22Rv1 (cell line): ENCODE measurements around the gene LRRC27.

Experiments used
- ZFX ChIP-seq: fragments of 450-650 bp; IDR thresholded peaks from 2 replicates; pipeline ENCODE4 v1.6.1; 2017; ENCODE audit warnings: antibody characterized with exemption, borderline replicate concordance
- TF ChIP-seq, protein P1 (sequence below): fragments of 450-650 bp; IDR thresholded peaks from 2 replicates; pipeline ENCODE4 v1.5.1; 2017; ENCODE audit warnings: mild to moderate bottlenecking

DNA sequence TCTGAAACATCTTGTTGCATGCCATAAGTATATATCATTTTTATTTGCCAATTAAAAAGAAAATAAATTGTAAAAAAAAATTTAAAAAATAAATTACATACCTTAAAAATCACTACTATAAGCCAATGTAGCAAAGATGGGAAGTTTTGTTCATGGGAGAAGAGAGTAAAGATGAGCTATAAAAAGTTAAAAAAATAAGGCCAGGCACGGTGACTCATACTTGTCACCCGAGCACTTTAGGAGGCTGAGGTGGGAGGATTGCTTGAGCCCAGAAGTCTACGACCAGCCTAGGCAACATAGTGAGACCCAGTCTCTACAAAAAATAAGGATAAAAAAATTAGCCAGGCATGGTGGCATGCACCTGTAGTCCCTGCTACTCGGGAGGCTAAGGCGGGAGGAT lies 15.9 kb upstream of the LRRC27 start:
- TF ChIP-seq, protein P1, sequence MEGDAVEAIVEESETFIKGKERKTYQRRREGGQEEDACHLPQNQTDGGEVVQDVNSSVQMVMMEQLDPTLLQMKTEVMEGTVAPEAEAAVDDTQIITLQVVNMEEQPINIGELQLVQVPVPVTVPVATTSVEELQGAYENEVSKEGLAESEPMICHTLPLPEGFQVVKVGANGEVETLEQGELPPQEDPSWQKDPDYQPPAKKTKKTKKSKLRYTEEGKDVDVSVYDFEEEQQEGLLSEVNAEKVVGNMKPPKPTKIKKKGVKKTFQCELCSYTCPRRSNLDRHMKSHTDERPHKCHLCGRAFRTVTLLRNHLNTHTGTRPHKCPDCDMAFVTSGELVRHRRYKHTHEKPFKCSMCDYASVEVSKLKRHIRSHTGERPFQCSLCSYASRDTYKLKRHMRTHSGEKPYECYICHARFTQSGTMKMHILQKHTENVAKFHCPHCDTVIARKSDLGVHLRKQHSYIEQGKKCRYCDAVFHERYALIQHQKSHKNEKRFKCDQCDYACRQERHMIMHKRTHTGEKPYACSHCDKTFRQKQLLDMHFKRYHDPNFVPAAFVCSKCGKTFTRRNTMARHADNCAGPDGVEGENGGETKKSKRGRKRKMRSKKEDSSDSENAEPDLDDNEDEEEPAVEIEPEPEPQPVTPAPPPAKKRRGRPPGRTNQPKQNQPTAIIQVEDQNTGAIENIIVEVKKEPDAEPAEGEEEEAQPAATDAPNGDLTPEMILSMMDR, result no peak
- no peak for TF ChIP-seq ZFX
